Fibroblast of skin of abdomen (primary cell): ENCODE results near the gene PLEKHO1. TPM values are rescaled to one million over a fixed set of nuclear protein-coding genes. Genes with fewer than 3 reads are reported as not detected.
"Not testable (repeated sequence)": the region's sequence is repeated elsewhere in the genome, so short reads cannot be mapped to it uniquely, and the experiment has no call there.

Source experiments
- DNase-seq: peaks from one replicate; pipeline ENCODE4 v3.0.0-alpha.2; 2013
- polyA plus RNA-seq, 2 experiments: library from polyadenylated mRNA; unstranded; fragments of 120-200 nt; gene quantifications; one replicate each; pipeline ENCODE4 v1.2.1, GENCODE V29; 2013; ENCODE audit not compliant: insufficient read length in 2 of 2

The PLEKHO1 gene
- 124 TPM for polyA plus RNA-seq (2013, experiment 1 of 2; ENCODE audit: insufficient read length)
- 126 TPM for polyA plus RNA-seq (2013, experiment 2 of 2; ENCODE audit: insufficient read length)

- peak; percentile 90 for DNase-seq
Measured at GRCh38 chr1:150149271-150150132, at the start of gene PLEKHO1. Gene PLEKHO1, plus strand, starts transcription at chr1:150149916. Its CDS starts 342 bp downstream, at chr1:150150258.

DNA sequence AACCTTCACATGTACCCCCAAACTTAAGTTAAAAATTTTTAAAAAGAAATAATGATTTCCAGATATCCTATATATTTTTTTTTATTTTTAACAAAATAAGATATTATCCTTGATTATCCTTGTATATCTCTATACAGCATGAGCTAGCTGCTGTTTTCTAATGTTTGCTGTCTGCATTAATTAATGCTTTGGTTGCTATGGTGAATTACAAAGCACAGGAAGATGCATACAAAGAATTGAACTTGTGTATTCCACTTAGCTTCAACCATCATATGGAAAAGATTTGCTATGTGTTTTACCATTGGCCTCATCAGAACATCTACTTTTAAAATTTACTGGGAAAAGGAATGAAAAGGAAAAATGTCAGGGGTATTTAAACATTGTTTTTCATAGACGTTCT lies 46.7 kb upstream of the PLEKHO1 start:
- no peak for DNase-seq

DNA sequence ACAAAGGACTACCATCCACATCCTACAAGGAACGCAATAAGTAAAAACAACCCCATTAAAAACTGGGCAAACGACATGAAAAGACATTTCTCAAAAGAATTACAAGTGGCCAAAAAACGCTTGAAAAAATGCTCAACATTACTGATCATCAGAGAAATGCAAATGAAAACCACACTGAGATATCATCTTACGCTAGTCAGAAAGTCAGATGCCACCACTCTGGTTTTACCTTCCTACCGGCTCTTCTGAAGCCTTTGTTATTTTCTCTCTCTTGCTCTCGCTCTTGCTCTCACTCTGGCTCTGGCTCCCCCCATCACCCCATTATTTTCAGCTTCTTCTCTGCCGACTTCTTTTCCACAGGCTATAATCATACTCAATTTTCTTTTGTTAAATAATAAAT lies 43.4 kb upstream of the PLEKHO1 start:
- peak; percentile 14 for DNase-seq

DNA sequence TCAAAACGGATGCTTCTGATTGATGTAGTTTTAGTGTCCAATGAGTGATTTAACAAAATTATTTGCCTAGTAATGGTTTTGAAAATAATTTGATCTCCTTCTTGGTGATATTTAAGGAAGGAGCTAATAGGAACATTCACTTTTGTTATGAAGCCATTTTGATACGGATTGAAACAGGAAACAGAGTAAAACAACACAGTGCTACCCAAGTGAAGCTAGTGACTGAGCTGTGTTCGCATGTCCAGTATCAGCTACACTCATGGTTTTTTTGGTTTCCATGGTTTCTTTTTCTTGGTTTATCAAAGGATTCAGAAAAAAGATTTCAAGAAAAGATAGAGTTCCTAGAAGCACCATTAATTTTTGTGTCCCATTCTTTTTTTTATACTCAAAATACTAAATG lies 40.1 kb upstream of the PLEKHO1 start:
- DNase-seq = no peak

DNA sequence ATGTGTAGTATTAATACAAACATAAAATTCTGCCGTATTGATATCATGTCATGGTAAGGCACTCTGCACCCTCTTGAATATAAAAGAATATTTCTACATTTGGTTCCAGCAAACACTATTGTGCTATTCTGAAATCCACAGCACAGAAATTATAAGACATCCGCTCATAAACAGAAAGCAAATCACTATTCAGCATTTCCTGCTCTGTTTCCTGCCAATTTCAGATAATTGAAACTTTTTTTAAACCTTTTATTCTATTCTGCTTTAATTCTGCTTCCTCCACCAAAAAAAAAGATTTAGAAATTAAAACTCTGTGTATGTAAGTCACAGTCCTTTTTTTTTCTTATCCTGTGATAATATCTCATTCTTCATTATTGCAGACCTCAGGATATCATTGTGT lies 39.6 kb upstream of the PLEKHO1 start:
- no peak for DNase-seq

- DNase-seq = no peak
Measured at GRCh38 chr1:150111670-150112069, 38.0 kb upstream of the PLEKHO1 start.

DNA sequence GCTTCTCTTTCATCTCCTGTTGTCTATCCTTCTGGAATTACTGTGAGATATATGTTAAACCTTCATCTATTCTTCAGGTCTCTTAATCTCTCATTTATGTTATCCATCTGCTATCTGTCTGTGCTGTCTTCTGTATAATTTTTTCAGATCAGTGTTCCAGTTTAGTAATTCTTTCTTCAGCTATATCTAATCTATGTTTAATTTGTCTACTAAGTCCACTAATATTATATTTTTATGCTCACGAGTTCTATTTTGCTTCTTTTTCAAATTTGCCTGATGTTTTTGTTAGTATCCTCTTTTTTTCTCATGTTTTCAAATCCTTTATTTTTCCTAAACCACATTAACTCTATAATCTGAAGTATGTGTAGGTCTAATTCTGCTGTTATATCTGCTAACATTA lies 34.6 kb upstream of the PLEKHO1 start:
- no peak for DNase-seq

GRCh38 chr1:150118716-150119115 lies 31.0 kb upstream of the PLEKHO1 start:
- no peak for DNase-seq

DNA sequence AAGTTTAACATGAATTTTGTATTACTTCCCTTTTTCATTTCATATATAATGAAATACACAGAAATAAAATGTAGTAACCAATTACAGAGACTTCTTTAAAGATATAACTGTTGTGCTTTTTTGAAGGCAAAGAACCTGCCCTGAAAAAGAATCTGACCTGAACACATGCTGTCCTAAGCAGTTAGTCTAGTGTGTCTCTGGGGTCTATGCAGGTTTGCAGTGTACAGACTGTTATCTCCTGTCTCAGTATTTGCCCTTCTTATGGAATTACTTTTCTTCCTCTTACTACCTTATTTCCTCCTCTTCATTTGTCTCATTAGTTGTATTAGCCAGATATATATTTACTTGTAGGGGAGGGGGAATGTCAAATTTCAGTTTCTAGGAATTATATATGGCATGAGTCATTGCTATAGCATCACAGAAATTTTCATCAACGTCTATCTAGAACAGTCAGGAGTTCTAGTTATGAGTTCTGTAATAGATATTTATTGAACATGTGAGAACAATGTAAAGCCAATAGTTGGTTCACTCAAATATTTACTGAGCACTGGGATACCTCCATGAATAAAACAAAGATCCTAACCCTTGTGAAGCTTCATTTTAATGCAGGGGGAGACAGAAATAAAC lies 28.4 kb upstream of the PLEKHO1 start:
- peak; percentile 48 for DNase-seq

DNA sequence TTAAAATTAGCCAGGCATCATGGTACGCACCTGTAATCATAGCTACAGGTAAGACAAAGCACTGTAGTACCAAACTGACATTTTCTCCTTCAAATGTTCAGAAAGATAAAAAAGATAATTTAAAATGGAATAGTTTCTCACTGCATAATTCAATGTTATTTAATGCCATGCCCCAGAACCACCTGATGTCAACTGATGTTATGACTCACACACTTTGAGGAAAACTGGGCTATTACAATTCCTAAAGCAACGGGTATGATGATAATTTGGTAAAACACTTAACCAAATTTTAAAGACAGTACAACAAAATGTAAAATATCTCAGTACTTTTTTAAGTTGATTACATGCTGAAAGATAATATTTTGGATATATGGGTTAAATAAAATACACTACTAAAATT lies 22.9 kb upstream of the PLEKHO1 start:
- no peak for DNase-seq

GRCh38 chr1:150127464-150127863 lies 22.3 kb upstream of the PLEKHO1 start:
- no peak for DNase-seq

GRCh38 chr1:150127868-150128267 lies 21.8 kb upstream of the PLEKHO1 start:
- DNase-seq = no peak

DNA sequence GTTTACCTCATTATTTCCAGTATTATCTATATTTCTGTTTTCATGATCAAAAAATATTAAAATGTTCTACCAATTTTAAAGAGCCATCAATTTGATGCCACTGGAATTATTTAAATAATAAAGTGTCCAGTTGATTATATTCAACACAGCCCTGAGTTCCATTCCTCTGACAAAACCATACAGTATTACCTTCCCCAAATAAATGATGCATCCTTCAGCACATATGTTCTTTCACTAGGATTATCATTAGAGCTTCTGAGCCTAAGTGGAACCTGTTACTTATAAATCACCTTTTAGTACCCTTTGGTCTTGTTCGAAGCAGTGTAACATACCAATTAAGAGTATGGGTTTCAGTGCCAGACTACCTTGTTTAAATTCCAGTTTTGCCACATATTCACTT lies 17.3 kb upstream of the PLEKHO1 start:
- DNase-seq = no peak

DNA sequence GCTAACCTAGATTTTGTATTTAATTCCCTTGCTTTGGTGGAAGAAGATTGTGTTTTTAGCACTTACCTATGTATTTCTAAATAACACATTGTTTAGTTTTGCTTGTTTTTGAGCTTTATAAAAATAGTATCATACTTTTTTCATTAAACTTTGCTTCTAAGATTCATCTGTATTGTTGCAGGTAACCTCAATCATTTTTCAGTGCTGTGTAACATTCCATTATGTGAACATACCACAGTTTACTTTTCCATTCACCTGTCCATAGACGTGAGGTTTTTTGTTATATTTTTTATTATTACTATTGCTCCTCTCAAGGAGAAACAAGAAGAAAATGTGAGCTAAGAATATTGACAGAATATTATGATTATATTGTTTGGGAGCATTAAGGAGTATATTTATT lies 15.2 kb upstream of the PLEKHO1 start:
- DNase-seq = no peak

DNA sequence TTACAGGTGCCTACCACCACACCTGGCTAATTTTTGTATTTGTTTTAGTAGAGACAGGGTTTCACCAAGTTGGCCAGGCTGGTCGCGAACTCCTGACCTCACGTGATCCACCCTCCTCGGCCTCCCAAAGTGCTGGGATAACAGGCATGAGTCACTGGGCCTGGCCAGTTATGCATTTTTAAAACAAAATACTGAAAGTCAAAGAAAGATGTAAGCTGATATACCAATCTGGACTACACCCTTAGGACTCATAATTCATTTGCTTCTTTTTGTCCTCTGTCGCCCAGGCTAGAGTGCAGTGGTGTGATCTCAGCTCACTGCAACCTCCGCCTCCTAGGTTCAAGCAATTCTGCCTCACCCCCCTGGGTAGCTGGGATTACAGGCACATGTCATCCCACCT lies 14.3 kb upstream of the PLEKHO1 start:
- DNase-seq = not testable (repeated sequence)

GRCh38 chr1:150138044-150138443 lies 11.7 kb upstream of the PLEKHO1 start:
- no peak for DNase-seq

- DNase-seq = no peak
Measured at GRCh38 chr1:150141452-150141851, 8.3 kb upstream of the PLEKHO1 start.

GRCh38 chr1:150142083-150142482 lies 7.6 kb upstream of the PLEKHO1 start:
- no peak for DNase-seq

GRCh38 chr1:150144606-150145005 lies 5.1 kb upstream of the PLEKHO1 start:
- no peak for DNase-seq

- DNase-seq = not testable (repeated sequence)
Measured at GRCh38 chr1:150146016-150146415, 3.7 kb upstream of the PLEKHO1 start.

- no peak for DNase-seq
Measured at GRCh38 chr1:150146849-150147542, 2.7 kb upstream of the PLEKHO1 start.

GRCh38 chr1:150148837-150149270 lies 862 bp upstream of the PLEKHO1 start:
- peak; percentile 48 for DNase-seq
